ENCODE results near the gene CFAP77.

- TF ChIP-seq CTCF (IDR thresholded peaks at IDR 0.05; ENCODE audit: poor library complexity, severe bottlenecking): no peak
- TF ChIP-seq EZH2 (IDR thresholded peaks at IDR 0.05; ENCODE audit: borderline replicate concordance, insufficient read depth, low read length, poor library complexity, severe bottlenecking): no peak
- no peak for TF ChIP-seq POLR2AphosphoS5 (IDR thresholded peaks at IDR 0.05)
- TF ChIP-seq EP300 (conservative IDR thresholded peaks at IDR 0.05; ENCODE audit: poor library complexity, severe bottlenecking): no peak
- no peak for TF ChIP-seq RAD21 (conservative IDR thresholded peaks at IDR 0.05)
- TF ChIP-seq SMC3 (conservative IDR thresholded peaks at IDR 0.05; ENCODE audit: poor library complexity): no peak
- TF ChIP-seq MXI1 (conservative IDR thresholded peaks at IDR 0.05; ENCODE audit: poor library complexity, severe bottlenecking): no peak
- TF ChIP-seq, protein P1, sequence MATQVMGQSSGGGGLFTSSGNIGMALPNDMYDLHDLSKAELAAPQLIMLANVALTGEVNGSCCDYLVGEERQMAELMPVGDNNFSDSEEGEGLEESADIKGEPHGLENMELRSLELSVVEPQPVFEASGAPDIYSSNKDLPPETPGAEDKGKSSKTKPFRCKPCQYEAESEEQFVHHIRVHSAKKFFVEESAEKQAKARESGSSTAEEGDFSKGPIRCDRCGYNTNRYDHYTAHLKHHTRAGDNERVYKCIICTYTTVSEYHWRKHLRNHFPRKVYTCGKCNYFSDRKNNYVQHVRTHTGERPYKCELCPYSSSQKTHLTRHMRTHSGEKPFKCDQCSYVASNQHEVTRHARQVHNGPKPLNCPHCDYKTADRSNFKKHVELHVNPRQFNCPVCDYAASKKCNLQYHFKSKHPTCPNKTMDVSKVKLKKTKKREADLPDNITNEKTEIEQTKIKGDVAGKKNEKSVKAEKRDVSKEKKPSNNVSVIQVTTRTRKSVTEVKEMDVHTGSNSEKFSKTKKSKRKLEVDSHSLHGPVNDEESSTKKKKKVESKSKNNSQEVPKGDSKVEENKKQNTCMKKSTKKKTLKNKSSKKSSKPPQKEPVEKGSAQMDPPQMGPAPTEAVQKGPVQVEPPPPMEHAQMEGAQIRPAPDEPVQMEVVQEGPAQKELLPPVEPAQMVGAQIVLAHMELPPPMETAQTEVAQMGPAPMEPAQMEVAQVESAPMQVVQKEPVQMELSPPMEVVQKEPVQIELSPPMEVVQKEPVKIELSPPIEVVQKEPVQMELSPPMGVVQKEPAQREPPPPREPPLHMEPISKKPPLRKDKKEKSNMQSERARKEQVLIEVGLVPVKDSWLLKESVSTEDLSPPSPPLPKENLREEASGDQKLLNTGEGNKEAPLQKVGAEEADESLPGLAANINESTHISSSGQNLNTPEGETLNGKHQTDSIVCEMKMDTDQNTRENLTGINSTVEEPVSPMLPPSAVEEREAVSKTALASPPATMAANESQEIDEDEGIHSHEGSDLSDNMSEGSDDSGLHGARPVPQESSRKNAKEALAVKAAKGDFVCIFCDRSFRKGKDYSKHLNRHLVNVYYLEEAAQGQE (IDR thresholded peaks at IDR 0.05; ENCODE audit: borderline replicate concordance): no peak
Observed at GRCh38 chr9:132514821-132515220, 104.8 kb downstream of the CFAP77 start.
